Brain microvascular endothelial cell (primary cell): ENCODE data around the gene FMN2.

Source experiments
- DNase-seq: peaks from one replicate; pipeline ENCODE4 v3.0.0-alpha.2; 2020
- H3K27ac ChIP-seq: fragments of 250-450 bp; sonication (Bioruptor Pico); 2 replicates; pipeline ENCODE4 v1.5.1; 2020; ENCODE audit warnings: mild to moderate bottlenecking, moderate library complexity
- H3K27me3 ChIP-seq: fragments of 250-450 bp; sonication (Bioruptor Pico); replicated peaks from 2 replicates; pipeline ENCODE4 v1.5.1; 2020; ENCODE audit warnings: mild to moderate bottlenecking
- H3K36me3 ChIP-seq: fragments of 250-450 bp; sonication (Bioruptor Pico); replicated peaks from 2 replicates; pipeline ENCODE4 v1.5.1; 2020; ENCODE audit warnings: mild to moderate bottlenecking
- H3K4me3 ChIP-seq: 2 replicates; pipeline ENCODE4 v1.5.1; 2011; ENCODE audit warnings: low read depth, mild to moderate bottlenecking, control low read depth, low read length, moderate library complexity
- in situ Hi-C: cut with HindIII; loops from 2 replicates; pipeline ENCODE4 v1.10.0; 2017; ENCODE audit warnings: low sequenced_read_pairs, low pct_ligation_motif_present
- TF ChIP-seq, protein P1 (sequence below): IDR thresholded peaks from 2 replicates; pipeline ENCODE4 v1.5.1; 2011; ENCODE audit warnings: low read depth, mild to moderate bottlenecking, moderate library complexity, low read length, control low read depth, inconsistent platforms; ENCODE audit errors: missing control alignments

FMN2 gene

DNA sequence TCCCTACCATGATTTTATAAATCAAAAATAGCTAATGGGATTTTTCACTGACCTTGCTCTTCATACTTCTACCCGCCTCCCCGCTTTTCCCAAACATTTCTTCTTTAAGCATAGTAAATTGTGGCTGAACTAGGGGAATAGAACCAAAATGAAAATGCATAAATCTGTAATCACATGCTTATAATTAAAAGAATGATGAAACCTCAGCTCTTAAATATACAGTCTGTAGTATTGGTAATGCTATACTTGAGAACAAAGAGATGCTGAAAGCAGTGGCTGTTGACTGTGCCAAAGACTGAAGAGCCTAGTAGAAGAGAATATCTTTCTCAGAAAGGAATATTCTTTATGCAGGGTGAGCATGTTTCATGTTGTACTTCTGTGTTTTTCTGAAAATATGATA, 271.1 kb downstream of the FMN2 start:
- H3K36me3 ChIP-seq: no peaks in the 10 kb centered on the region
- DNase-seq: no peak
- in situ Hi-C loops: no loop called here
- TF ChIP-seq, protein P1, sequence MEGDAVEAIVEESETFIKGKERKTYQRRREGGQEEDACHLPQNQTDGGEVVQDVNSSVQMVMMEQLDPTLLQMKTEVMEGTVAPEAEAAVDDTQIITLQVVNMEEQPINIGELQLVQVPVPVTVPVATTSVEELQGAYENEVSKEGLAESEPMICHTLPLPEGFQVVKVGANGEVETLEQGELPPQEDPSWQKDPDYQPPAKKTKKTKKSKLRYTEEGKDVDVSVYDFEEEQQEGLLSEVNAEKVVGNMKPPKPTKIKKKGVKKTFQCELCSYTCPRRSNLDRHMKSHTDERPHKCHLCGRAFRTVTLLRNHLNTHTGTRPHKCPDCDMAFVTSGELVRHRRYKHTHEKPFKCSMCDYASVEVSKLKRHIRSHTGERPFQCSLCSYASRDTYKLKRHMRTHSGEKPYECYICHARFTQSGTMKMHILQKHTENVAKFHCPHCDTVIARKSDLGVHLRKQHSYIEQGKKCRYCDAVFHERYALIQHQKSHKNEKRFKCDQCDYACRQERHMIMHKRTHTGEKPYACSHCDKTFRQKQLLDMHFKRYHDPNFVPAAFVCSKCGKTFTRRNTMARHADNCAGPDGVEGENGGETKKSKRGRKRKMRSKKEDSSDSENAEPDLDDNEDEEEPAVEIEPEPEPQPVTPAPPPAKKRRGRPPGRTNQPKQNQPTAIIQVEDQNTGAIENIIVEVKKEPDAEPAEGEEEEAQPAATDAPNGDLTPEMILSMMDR: no peak
- no peak overlapping the region for H3K4me3 ChIP-seq
- no peaks in the 10 kb centered on the region for H3K27me3 ChIP-seq
- H3K27ac ChIP-seq: no peak overlapping the region

- in situ Hi-C loops: no loop called here
- Histone ChIP-seq H3K27ac (no peak overlapping the region), H3K4me3 (no peak overlapping the region), H3K27me3 (no peaks in the 10 kb centered on the region), H3K36me3 (no peaks in the 10 kb centered on the region)
- DNase-seq: no peak
- TF ChIP-seq, protein P1: no peak
These were observed 271.6 kb downstream of the FMN2 start for GRCh38 chr1:240363315-240363714.

GRCh38 chr1:240363914-240364313, 272.2 kb downstream of the FMN2 start:
- Histone ChIP-seq H3K4me3 (no peak overlapping the region), H3K27me3 (no peaks in the 10 kb centered on the region), H3K27ac (no peak overlapping the region), H3K36me3 (no peaks in the 10 kb centered on the region)
- in situ Hi-C loops: no loop called here
- DNase-seq: no peak
- TF ChIP-seq, protein P1: no peak

GRCh38 chr1:240366636-240367035, 275.0 kb downstream of the FMN2 start:
- Histone ChIP-seq H3K4me3 (no peak overlapping the region), H3K36me3 (no peaks in the 10 kb centered on the region), H3K27ac (no peak overlapping the region), H3K27me3 (no peaks in the 10 kb centered on the region)
- in situ Hi-C loops: no loop called here
- no peak for DNase-seq
- TF ChIP-seq, protein P1: no peak

DNA sequence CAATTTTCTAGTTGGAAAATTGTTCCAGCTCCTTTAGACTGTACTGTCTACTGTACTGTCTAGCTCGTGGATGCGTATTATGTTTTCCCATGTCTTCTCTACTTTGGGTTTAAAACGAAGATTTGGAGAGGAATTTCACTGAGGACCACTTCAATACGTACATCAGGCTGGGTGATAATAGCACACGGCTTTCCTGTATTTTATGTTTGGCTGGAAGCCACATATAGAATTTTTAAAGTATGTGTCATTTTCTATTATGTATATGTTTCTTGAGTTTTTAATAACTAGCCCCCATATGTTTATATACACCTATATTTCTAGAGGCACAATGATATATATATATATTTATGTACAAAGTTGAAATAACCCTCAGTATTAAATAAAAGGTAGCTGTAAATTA, 293.9 kb downstream of the FMN2 start:
- in situ Hi-C loops: no loop called here
- no peak overlapping the region for H3K4me3 ChIP-seq
- peak overlapping the region; percentile 84 for H3K27ac ChIP-seq
- H3K36me3 ChIP-seq: no peaks in the 10 kb centered on the region
- TF ChIP-seq, protein P1: no peak
- no peaks in the 10 kb centered on the region for H3K27me3 ChIP-seq
- DNase-seq: no peak
